HG03066 (cell line): Measurements from ENCODE around the gene CD151.

Experiments
- ATAC-seq: cut with Tn5 transposase; IDR thresholded peaks from one replicate; pipeline ENCODE4 v1.9.1; 2021; ENCODE audit warnings: low read depth; ENCODE audit not compliant: unreplicated experiment

The CD151 gene

DNA sequence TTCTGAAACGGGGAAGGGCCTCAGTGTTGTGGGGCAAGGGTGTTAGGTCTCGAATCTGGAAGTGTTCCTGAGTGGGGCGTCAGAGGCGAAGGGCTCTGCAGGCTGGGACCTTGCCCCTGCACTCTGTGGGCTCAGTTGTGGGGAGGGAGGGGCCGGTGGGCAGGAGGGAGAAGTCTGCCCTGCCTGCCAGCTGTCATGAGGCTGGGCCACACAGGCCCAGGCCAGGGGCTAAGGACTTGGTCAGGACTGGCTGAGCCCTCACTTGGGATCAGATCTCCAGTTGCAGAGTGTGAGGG is 4.9 kb upstream of the CD151 start, which contains the start of gene CRACR2B:
CRACR2B (plus strand) TSS at position 23 of the 296 bp plus-strand sequence. CDS start 689 bp downstream, outside the sequence.
- no peak for ATAC-seq

DNA sequence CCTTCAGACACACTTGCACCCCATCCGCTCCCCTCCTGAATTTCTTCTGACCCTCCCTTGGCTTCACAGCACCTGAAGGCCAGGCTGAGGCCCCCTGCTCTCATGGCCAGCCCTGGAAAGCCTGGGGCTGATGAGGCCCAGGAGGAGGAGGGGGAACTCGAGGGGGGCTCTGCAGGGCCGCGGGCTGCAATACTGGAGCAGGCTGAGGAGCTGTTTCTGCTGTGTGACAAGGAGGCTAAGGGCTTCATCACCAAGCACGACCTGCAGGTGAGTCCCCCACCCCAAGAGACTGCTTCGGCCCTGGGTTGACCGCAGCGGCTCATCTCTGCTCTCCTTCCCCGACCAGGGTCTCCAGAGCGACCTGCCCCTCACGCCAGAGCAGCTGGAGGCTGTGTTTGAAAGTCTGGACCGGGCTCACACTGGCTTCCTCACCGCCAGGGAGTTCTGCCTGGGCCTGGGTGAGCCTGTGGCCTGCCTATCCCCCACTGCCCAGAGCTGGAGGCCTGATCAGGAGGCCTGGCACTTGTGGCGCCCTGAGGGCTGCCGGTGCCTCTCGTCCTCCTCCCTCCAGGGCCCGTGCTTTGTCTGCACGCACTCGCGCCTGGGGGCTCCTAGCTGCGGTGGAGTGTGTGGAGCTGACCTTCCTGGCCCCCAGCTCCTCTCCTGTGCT is 4.1 kb upstream of the CD151 start:
- no peak for ATAC-seq

DNA sequence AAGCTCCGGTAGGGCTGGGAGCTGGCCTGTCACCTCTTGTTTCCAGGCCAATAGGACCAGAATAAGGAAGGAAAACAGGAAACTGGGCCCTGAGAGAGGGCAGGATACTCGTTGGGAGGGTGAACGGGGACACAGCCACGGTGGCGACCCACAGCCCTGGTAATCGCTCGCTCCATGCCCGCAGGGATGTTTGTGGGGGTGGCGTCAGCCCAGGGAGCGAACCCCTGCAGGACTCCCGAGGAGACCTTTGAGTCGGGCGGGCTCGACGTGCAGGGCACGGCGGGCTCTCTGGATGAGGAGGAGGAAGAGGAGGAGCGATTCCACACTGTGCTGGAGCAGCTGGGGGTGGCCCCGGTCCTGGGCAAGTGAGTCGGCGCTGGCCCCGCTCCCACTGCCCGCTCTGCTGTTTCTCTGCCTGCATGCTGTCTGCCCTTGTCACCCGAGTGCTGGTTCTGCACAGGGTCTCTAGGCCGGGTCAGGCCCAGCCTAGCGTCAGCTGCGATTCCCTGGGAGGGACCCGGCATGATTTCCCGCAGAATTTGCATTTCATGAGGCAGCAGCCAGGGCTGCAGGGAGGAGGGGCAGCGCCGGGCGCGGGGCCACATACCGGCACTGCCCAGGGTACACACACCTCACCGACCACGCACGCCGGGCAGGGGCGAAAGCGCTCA is 3.4 kb upstream of the CD151 start:
- no peak for ATAC-seq

DNA sequence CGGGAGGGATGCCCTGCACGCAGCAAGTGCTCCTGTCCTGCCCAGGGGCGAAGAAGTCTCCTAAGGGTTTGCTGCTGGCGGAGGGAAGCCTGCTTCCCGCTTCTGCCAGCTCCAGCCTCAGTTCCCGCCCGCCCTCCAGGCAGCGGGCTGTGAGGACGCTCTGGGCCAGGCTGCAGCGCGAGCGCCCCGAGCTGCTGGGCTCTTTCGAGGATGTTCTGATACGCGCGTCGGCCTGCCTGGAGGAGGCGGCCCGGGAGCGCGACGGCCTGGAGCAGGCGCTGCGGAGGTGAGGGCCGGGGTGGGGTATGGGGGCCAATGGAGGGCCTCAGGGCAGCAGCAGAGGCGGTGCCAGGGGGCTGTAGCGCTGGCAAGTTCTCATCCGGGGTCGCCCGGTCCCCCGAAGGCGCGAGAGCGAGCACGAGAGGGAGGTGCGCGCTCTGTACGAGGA is 2.9 kb upstream of the CD151 start:
- ATAC-seq = no peak

DNA sequence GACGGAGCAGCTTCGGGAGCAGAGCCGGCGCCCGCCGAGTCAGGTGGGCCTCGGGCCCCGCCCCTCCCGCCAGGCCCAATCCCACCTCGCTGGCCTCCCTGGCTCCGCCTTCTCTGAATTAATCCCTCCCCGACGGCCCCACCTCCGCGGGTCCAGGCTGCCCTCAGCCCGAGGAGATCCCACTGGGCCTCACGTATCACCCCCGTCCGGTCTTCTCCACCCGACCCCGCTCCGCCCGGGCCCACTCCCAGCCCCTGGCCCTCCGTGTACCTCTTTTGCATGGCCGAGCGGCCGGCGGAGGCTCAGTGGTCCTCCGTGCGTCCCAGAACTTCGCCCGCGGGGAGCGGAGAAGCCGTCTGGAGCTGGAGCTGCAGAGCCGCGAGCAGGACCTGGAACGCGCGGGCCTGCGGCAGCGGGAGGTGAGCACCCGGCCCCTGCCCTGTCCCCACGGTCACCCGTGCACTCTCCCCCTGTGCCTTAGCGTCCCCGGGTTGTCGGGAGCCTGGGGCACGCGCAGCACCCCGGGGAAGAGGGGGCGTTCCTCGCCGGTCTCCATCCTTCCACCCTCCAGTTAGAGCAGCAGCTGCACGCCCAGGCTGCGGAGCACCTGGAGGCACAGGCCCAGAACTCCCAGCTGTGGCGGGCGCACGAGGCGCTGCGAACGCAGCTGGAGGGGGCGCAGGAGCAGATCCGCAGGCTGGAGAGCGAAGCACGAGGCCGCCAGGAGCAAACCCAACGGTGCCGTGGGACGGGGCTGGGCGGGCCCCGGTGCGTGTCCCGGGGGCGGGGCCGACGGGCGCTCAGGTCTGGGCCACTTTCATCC is 2.2 kb upstream of the CD151 start:
- peak; percentile 24 for ATAC-seq

DNA sequence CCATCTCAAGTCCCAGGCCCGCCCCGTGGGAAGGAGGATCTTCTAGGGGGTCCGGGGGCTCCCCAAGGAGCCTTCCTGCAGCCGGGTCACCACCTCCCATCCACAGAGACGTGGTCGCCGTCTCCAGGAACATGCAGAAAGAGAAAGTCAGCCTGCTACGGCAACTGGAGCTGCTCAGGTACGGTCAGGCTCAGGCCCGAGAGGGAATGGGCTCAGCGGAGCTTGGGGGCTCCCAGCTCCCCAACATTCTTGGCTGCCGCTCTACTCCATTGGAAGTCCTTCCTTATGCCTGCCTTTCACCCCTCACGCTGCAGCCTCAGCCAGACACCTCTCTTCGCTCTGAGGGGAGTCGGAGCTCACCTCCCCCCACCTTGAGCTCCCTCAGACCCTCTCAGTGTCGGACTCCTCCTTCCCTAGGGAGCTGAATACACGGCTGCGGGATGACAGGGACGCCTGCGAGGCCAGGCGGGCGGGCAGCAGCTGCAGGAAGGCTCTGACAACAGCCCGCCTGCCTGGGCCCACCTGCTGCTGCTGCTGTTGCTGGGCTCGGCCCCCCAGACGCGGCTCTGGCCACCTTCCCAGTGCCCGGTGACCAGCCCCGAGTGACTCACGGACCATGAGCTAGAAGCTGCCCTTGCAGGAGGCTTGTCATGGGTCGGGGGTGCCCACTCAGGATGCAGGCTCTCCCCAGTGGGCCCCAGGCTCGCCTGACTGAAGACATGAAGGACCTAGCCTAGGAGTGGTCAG is 1.5 kb upstream of the CD151 start:
- ATAC-seq = no peak

DNA sequence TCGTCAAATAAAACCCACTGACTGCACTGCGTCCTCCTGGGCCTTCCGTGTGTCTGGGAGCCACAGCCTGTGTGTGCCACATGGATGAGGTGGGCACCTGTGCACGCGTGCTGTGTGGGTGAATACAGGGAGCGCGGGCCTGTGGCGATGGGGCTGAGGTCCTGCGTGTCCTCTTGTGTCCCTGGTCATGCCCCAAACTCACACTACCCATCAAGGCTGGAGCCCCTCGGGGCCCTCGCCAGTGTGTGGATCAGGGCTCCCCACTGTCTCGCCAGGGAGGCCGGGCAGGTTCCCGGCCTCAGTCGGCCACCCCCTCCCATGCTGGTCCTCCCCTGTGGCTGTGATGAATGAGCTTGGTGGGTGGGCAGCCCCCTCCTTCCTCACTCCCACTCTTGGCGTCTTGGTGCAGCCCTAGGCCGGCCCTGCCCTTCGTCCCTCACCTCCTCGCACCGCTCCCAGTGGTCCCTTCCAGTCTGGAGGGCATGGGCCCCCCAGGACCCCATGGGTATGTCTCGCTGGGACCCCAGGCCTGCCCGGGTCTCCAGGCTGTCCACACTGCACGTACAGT is 707 bp upstream of the CD151 start:
- no peak for ATAC-seq

DNA sequence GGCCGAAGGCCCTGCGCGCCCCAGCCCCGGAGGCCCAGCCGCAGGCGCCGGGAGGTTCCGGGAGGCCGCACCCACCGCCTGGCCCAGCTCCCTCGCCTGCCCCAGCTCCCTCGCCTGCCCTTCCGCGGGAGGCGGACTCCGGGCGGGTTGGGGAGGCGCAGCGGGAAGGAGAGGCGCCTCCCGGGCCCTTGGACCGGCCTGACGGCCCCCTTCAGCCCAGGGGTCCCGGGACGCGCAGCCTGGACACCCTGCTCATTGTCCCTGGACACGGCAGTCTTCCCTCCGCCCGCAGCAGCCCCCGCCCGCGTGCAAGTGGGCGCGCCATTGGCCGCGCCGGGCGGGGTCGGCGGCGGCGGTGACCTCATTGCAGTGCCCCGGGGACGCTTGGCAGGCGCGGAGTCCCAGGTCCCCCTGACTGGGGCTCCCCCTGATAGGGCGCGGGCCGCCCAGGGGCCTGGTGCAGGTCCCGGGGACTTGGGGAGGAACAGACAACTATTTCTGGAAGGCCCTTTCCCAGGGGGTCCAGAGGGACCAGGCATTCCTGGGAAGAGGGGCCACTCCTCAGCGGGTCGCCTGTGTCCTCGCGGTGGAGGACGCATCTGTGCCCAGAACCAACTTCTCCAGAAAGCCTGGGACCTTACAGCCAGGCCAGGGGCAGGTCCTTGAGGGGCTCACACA is 501 bp downstream of the CD151 start:
- no peak for ATAC-seq

DNA sequence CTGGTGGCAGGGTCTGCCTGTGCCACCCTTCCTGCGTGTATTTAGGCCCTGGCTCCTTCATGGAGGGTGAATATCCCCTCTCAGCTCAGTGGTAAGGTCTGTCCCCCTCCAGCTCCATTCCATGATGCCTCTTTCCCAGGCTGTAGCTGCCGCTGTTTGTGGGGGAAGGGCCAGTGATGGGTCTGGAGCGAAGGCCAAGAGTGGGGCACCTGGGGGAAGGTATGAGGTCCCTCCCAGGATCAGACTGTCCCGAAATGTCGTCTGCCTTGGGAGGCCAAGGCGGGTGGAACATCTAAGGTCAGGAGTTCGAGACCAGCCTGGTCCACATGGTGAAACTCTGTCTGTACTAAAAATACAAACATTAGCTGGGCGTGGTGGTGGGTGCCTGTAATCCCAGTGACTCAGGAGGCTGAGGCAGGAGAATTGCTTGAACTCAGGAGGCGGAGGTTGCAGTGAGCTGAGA is 1.1 kb downstream of the CD151 start:
- ATAC-seq = no peak

DNA sequence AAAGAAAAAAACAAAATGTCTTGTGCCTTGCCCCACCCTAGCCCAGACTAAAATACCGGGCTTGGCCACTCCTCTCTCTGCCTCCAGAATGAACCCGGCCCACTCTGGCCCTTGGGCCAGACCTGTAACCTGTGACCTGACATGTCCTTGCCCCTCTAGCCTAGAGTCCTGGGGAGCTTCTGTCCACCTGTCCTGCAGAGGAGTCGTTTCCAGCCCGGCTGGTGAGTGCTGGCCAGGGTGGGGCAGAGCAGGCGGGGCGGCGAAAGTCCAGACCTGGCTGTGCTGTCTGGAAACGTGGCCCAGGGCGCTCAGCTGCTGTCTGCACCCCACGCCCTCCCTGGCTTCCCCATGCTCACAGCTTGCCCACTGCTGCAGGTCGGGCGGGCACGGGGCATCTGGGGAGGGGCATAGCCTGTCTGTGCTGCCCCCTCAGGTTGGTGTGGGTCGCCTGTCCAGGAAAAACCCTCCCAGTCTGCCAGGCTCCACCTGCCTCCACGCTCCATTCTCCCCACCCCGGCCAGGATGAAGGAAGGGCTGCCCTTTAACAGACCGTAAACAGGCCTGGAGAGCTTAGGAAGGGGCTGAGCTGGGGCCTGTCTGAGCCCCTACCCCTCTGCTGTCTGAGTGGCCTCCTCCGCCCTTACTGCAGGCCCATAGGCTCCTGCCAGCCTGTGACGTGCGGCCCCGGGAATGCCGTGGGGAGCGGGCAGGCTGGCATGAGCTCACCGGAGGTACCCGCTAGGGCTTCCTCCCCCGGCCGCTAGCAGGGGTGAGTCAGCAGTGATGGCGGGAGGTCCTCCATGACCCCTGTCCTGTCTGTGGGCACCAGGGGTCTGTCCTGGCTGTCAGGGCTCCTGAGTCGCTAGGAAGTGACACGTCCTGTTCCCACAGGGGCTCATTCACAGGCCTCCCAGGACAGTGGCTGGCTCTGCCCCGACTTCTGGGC is 1.9 kb downstream of the CD151 start:
- ATAC-seq = no peak

DNA sequence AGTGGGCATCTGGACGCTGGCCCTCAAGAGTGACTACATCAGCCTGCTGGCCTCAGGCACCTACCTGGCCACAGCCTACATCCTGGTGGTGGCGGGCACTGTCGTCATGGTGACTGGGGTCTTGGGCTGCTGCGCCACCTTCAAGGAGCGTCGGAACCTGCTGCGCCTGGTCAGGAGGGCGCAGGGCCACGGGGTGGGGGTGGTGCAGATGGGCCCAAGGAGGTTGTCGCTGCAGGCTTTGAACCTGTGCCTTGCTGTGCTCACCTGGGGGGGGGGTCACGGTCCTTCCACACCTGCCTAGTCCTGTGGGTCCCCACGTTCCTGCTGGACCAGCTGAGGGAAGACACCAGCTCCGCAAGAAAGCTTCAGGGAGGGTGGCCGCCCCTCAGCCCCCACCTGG is 3.5 kb downstream of the CD151 start:
- ATAC-seq = no peak

DNA sequence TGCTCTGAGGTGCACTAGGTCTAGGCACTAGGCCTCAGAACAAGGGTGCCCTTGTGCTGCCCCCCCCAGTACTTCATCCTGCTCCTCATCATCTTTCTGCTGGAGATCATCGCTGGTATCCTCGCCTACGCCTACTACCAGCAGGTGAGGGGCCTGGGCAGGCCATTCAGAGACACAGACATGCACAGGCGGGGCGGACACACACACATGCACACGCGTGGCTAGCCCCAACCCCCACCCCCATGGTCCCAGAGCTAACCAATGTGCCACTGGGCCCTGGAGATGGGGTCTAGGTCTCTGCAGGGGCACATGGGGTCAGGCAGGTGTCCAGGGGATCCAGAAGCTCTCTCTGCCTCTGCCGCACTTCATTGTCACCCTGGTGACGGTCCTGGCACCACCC is 3.9 kb downstream of the CD151 start:
- no peak for ATAC-seq

DNA sequence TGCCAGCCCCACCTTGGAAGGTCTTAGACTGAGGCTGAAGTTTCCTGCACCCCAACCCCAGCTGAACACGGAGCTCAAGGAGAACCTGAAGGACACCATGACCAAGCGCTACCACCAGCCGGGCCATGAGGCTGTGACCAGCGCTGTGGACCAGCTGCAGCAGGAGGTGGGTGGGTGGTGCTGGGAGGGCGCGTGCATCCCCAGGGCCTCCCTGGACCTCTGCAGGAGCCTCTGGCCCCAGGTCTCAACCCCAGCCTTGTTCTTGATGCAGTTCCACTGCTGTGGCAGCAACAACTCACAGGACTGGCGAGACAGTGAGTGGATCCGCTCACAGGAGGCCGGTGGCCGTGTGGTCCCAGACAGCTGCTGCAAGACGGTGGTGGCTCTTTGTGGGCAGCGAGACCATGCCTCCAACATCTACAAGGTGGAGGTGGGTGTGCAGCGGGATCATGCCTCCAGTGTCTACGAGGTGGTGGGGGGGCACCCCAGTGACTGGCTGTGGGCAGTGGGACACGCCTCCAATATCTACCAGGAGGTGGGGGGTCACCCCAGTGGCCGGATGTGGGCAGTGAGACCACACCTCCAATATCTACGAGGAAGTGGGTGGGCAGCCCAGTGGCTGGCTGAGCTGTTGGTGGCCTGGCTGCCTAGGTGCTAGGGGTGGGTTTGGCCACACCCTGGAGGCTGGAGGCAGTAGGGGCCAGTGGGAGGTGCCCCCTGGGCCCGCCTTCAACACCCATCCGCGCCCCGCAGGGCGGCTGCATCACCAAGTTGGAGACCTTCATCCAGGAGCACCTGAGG is 4.6 kb downstream of the CD151 start:
- ATAC-seq = no peak

DNA sequence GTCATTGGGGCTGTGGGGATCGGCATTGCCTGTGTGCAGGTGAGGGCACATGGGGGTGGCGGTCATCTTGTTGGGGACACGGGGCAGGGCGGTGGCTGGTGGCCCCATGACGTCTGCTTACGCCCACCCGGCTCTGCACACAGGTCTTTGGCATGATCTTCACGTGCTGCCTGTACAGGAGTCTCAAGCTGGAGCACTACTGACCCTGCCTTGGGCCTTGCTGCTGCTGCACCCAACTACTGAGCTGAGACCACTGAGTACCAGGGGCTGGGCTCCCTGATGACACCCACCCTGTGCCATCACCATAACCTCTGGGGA is 5.2 kb downstream of the CD151 start:
- no peak for ATAC-seq

DNA sequence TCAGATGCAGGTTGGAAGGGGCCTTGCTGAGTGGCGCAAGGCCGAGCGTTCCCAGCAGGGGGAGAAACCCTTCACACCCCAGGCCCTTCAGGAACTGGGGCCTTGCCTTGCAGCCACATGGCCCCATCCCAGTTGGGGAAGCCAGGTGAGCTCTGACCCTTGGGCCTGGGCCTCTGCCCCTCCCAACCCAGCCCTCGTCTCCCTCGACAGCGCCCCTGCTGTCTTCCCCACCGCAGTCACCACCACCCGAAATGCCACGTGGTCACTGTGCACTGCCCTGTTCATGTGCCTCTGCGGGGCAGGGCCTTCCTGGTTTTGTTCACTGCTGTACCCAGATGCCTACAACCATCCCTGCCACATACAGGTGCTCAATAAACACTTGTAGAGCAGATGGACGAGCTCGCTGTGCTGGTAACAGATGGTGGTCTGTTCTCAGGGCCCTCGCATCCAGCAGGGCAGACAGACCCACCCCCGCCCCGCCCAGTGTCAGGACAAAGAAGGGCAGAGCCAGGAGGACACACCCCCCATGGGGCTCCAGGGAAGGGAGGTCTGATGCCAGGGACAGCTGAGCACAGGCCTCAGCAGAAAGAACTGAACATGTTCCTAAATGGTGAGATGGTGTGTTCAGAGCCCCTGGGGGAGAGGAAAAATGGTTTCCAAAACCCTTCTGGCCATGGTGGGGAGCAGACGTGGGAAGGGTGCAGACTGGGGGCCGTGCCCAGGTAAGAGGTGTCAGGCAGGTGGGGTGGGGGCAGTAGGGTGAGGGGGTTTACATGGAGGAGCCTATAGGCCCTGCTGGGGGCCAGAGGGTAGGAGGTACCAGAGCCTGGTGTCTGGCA is 5.9 kb downstream of the CD151 start:
- no peak for ATAC-seq

DNA sequence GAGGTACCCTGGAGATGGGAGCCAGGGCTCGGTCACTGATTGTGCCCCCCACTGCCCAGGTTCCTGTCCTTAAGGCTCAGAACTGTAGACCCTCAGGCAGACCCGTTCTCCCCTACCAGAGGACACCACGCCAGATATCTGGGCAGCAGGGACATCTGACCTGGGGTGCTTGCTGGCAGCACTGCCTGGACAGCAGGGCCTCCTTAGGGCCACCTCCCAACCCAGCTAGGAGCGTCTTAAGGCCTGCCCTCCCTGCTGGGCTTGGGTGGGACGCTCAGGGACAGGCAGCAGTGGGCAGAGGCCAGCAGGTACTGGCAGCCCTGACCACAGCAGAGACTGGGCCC is 6.5 kb downstream of the CD151 start:
- no peak for ATAC-seq

DNA sequence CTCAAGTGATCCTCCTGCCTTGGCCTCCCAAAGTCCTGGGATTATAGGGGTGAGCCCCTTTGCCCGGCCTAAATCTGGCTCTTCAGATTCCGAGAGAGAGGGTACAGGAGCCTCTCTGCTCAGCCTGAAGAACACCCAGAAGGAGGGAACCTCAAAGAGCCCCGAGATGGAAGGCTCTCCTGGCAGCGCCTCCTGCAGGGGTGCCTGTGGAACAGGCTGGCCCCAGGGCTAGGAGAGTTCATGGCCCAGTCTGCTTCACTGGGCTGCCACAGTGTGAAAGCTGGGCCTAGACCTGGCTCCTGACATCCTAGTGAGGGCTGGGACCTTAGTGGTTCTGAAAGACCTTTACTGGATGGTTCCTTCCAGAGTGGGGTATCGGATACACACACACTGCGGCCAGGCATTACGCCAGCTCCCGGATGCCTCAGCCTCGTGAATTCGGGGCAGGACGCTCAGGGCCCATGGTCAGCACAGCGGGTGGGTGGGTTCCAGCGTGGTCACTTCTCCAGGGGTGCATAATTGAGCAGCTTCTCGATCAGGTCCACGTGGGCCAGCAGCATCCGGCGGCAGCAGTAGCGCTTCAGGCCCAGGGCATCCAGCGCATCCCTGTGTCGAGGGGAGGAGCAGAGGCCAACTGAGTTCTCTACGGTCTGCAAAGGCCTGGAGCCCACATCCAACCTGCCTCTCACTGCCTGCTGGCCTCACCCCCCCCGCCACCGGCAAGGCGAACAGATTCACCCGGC is 7.3 kb downstream of the CD151 start:
- no peak for ATAC-seq
